Left lobe of liver (tissue), 2 donors: ENCODE measurements around the gene RPL14. TPM values are rescaled to one million over a fixed set of nuclear protein-coding genes. Genes with fewer than 3 reads are reported as not detected.

ENCODE experiments used
- ATAC-seq: fragments of 200-7000 bp; cut with Tn5 transposase; one replicate; pipeline ENCODE4 v1.9.1; 2020; ENCODE audit warnings: mild to moderate bottlenecking, moderate library complexity
- DNase-seq: peaks from one replicate; pipeline ENCODE4 v3.0.0-alpha.2; 2020; ENCODE audit warnings: low spot score
- total RNA-seq: library from RNA; stranded (reverse); gene quantifications from one replicate; pipeline ENCODE4 v1.2.1, GENCODE V29; 2021
- donor health status: DM: no; HTN: no; CAD: no; lungs with moderate emphysema.
- donor health status: DM: no; HTN: yes; CAD: no.

RPL14 gene
- total RNA-seq, 1 donor from 2014 or later = 638 TPM

- ATAC-seq (no peak), DNase-seq (no peak)
Measured at GRCh38 chr3:40516201-40516600, 59.1 kb downstream of the RPL14 start.

DNA sequence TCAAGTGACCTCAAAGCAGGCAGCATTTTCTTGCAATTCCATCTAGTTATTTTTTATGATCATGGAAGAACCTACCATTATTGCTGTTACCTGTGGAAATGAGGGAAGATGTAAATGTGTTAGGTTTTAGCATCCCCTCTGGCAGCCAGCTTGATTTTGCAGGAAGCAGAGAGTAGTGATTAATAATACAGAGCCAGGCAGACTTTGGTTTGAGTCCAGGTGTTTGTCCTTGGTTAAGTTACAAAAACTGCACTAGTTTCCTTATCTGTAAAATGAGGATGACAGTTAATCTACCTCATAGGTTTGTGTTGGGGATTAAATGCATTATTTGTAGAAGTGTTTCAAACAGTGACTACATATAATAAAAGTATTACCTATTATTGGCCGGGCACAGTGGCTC is 60.9 kb downstream of the RPL14 start:
- no peak for ATAC-seq
- no peak for DNase-seq

Other genes starting within 250 kb of the RPL14 start
- gene EIF1B, start 147.6 kb upstream of the RPL14 start, total RNA-seq = 17.9 TPM
- not detected for gene ENTPD3, start 70.2 kb upstream of the RPL14 start, total RNA-seq
- gene ZNF619, start 19.8 kb downstream of the RPL14 start, total RNA-seq = 6.1 TPM
- gene ZNF620, start 48.7 kb downstream of the RPL14 start, total RNA-seq = 1.0 TPM
- 8.1 TPM for gene ZNF621, start 67.6 kb downstream of the RPL14 start, total RNA-seq